Ectodermal cell (in vitro differentiated cells): ENCODE results near the gene CCDC81.

Source experiments
- H3K27ac ChIP-seq: 2 replicates; pipeline ENCODE4 v1.7.0; 2013; ENCODE audit warnings: mild to moderate bottlenecking, low read depth, low read length; ENCODE audit not compliant: insufficient read depth, poor library complexity, severe bottlenecking
- H3K27me3 ChIP-seq: 2 replicates; pipeline ENCODE4 v1.7.0; 2013; ENCODE audit warnings: mild to moderate bottlenecking, low read length; ENCODE audit not compliant: insufficient read depth, control insufficient read depth, poor library complexity, severe bottlenecking
- H3K36me3 ChIP-seq: one replicate; pipeline ENCODE4 v1.7.0; 2013; ENCODE audit warnings: low read length; ENCODE audit not compliant: control insufficient read depth, insufficient read depth
- H3K4me1 ChIP-seq: one replicate; pipeline ENCODE4 v1.7.0; 2013; ENCODE audit warnings: low read length; ENCODE audit not compliant: control insufficient read depth, insufficient read depth
- H3K4me3 ChIP-seq: 2 replicates; pipeline ENCODE4 v1.7.0; 2013; ENCODE audit warnings: low read depth, low read length, control low read depth; ENCODE audit not compliant: insufficient read depth
- H3K9me3 ChIP-seq: 2 replicates; pipeline ENCODE4 v1.7.0; 2013; ENCODE audit warnings: mild to moderate bottlenecking, low read length, moderate library complexity; ENCODE audit not compliant: control insufficient read depth
- WGBS, 2 experiments: methylation state at CpG; one replicate each; pipeline ENCODE4 v1.1.7; 2013; ENCODE audit warnings: missing lambda C conversion rate in 2 of 2; 5-methylcytosine and 5-hydroxymethylcytosine counted together

Gene CCDC81

DNA sequence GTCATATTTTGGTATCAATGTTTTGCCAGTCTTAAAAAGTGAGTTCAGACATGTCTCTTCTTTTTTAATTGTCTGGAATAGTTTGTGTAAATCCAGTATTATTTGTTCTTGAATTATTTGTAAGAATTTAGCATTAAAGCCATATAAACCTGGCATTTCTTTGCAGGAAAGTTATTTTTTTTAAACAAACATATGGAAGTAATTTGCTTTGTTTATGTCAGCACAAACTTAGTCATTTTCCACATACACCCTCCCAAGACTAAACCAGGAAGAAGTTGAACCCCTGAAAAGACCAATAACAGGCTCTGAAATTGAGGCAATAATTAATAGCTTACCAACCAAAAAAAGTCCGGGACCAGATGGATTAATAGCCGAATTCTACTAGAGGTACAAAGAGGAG lies 9.1 kb upstream of the CCDC81 start:
- H3K27ac ChIP-seq: no peak overlapping the region
- H3K4me1 ChIP-seq: no peaks in the 10 kb centered on the region
- no peak overlapping the region for H3K4me3 ChIP-seq
- no peaks in the 10 kb centered on the region for H3K9me3 ChIP-seq
- 75 to 100% methylated on average over 2 of the region's 2 CpGs for WGBS, 2 experiments
- no peaks in the 10 kb centered on the region for H3K36me3 ChIP-seq
- H3K27me3 ChIP-seq: no peaks in the 10 kb centered on the region

DNA sequence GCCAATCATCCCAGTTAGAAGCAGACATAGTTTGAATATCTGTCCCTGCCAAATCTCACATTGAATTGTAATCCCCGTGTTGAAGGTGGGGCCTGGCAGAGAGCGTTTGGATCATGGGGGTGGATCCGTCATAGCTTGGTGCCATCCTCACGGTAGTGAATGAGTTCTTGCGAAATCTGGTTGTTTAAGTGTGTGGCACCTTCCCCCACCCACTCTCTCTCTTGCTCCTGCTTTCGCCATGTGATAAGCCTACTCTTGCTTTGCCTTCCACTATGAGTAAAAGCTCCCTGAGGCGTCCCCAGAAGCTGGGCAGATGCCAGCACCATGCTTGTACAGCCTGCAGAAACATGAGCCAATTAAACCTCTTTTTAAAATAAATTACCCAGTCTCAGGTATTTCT lies 5.0 kb upstream of the CCDC81 start:
- H3K9me3 ChIP-seq: no peaks in the 10 kb centered on the region
- no peaks in the 10 kb centered on the region for H3K4me1 ChIP-seq
- H3K27me3 ChIP-seq: no peaks in the 10 kb centered on the region
- no peak overlapping the region for H3K4me3 ChIP-seq
- H3K27ac ChIP-seq: no peak overlapping the region
- H3K36me3 ChIP-seq: no peaks in the 10 kb centered on the region
- 92 to 96% methylated on average over 7 of the region's 7 CpGs for WGBS, 2 experiments

DNA sequence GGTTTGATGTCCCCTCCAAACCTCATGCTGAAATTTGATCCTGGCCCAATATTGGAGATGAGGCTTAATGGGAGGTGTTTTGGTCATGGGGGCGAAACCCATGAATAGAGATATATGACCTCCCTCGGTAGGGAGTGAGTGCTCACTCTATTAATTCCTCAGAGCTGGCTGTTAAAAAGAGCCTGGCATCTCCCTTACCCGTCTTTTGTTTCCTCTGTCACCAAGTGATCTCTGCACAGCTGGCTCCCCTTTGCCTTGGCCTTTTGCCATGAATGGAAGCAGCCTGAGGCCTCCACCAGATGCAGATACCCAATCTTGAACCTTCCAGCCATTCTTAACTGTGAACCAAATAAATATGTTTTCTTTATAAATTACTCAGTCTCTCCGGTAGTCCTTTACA lies 4.5 kb upstream of the CCDC81 start:
- no peaks in the 10 kb centered on the region for H3K4me1 ChIP-seq
- no peak overlapping the region for H3K4me3 ChIP-seq
- no peaks in the 10 kb centered on the region for H3K36me3 ChIP-seq
- no peaks in the 10 kb centered on the region for H3K27me3 ChIP-seq
- 76 to 82% methylated on average over 3 to 4 of the region's 4 CpGs for WGBS, 2 experiments
- H3K9me3 ChIP-seq: no peaks in the 10 kb centered on the region
- no peak overlapping the region for H3K27ac ChIP-seq

DNA sequence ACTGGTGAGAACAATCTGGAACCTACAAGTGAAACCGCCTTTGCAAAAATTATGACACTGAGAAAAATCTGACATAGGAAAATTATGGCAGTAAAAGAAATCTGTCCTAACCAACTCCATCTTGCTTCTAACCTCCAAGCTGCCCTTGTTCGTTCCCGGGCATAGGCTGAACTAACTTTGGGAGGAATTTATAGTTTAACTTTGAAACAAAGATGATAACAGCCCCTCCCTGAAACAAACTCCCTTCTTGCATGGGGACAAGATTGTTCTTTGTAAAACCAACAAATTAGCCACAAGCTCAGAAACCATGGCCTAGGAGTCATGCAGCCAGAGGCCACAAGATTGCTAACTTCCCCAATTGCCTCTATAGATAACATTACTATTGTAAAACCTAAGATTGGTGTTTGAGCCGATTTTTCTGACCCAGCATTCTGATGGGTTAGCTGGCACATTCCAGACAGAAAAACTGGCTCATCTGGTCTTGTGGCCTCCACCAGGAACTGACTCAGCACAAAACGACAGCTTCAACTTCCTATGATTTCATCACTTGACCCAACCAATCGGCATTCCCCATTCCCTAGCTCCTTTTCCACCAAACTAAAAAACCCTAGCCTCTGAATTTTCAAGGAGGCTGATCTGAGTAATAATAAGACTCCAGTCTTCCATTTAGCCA lies 3.6 kb upstream of the CCDC81 start:
- H3K9me3 ChIP-seq: no peaks in the 10 kb centered on the region
- no peak overlapping the region for H3K4me3 ChIP-seq
- H3K27ac ChIP-seq: no peak overlapping the region
- no peaks in the 10 kb centered on the region for H3K27me3 ChIP-seq
- no peaks in the 10 kb centered on the region for H3K4me1 ChIP-seq
- 93 to 94% methylated on average over 6 of the region's 6 CpGs for WGBS, 2 experiments
- H3K36me3 ChIP-seq: no peaks in the 10 kb centered on the region

DNA sequence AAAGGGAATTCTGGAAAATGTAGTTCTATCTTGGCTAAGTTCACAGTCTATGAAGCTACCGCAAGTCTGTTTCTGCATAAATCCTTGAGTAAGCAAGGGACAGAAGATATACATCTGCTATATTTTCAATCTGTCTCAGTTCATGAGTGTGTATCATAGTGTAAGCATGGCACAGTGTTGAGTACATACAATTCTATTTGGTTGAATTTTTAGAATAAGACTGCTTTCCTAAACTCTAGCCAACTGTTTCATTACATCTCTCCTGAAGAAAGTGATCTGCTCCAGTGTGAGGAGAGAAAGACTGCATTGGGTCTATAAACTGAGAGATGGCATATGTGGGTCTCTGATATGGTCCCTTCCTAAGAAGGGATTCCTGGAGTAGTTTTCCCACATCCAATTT lies 2.6 kb upstream of the CCDC81 start:
- 100% methylated on average over 1 of the region's 1 CpG for WGBS, 2 experiments
- Histone ChIP-seq H3K4me1 (no peaks in the 10 kb centered on the region), H3K4me3 (no peak overlapping the region), H3K36me3 (no peaks in the 10 kb centered on the region), H3K27me3 (no peaks in the 10 kb centered on the region), H3K9me3 (no peaks in the 10 kb centered on the region), H3K27ac (no peak overlapping the region)

DNA sequence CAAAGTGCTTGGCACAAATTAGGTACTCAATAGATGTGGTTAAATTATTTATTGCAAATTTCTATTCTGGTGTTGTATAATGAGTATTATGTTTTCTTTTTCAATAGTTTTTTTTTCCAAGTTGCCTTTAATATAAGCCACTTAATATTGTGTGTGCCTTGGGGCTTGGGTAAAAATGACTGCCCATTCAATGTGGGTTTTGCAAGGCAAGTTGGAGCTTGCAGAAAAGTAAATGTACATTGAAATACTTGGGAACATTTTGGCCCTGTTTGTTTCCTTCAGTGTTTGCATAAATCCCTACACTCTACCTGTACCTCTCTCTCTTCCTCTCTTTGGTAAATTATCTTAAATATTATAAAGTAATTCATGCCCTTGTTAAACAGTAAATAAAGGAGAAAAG lies 2.1 kb upstream of the CCDC81 start:
- Histone ChIP-seq H3K27me3 (no peaks in the 10 kb centered on the region), H3K9me3 (no peaks in the 10 kb centered on the region), H3K36me3 (no peaks in the 10 kb centered on the region), H3K27ac (no peak overlapping the region), H3K4me1 (no peaks in the 10 kb centered on the region), H3K4me3 (no peak overlapping the region)

DNA sequence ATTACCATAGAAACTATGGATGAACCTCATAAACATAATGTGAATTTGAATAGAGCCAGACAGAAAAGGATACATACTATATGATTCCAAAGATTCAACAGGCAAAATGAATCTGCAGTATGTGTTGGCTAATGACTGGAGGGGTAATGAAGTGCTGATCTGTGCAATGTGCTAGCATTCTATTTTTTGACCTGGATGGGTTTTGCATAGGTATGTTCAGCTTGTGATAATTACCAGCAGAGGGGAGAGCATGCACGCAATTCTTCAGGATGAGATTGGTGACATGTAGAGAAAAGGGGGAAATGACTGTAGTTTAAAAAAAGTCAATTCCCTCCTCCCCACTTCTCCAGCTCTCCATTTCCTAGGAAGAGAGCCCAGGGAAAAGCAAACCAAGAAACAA lies 618 bp upstream of the CCDC81 start:
- Histone ChIP-seq H3K4me1 (no peaks in the 10 kb centered on the region), H3K4me3 (peak overlapping the region; percentile 1), H3K27ac (peak overlapping the region; percentile 67), H3K27me3 (no peaks in the 10 kb centered on the region), H3K9me3 (no peaks in the 10 kb centered on the region), H3K36me3 (no peaks in the 10 kb centered on the region)
- 75% methylated on average over 1 of the region's 1 CpG; no CpG with 5 or more reads in 1 of the 2 experiments for WGBS, 2 experiments

DNA sequence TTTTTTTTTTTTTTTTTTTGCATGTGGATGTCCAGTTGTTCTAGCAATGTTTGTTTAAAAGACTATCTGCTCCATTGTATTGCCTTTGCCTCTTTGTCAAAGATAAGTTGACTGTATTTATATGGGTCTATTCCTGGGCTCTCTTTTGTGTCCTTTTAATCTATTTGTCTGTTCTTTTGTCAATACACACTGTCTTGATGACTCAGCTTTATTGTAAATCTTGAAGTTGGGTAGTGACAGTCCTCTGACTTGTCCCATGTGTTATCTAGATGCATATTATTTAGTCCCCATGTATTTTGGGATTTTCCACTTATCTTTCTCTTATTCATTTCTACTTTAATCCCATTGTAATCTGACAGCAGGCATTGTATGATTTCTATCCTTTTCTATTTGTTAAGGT lies 3.3 kb downstream of the CCDC81 start:
- no peaks in the 10 kb centered on the region for H3K4me1 ChIP-seq
- no peaks in the 10 kb centered on the region for H3K9me3 ChIP-seq
- no peaks in the 10 kb centered on the region for H3K27me3 ChIP-seq
- H3K4me3 ChIP-seq: no peak overlapping the region
- H3K36me3 ChIP-seq: no peaks in the 10 kb centered on the region
- H3K27ac ChIP-seq: no peak overlapping the region

DNA sequence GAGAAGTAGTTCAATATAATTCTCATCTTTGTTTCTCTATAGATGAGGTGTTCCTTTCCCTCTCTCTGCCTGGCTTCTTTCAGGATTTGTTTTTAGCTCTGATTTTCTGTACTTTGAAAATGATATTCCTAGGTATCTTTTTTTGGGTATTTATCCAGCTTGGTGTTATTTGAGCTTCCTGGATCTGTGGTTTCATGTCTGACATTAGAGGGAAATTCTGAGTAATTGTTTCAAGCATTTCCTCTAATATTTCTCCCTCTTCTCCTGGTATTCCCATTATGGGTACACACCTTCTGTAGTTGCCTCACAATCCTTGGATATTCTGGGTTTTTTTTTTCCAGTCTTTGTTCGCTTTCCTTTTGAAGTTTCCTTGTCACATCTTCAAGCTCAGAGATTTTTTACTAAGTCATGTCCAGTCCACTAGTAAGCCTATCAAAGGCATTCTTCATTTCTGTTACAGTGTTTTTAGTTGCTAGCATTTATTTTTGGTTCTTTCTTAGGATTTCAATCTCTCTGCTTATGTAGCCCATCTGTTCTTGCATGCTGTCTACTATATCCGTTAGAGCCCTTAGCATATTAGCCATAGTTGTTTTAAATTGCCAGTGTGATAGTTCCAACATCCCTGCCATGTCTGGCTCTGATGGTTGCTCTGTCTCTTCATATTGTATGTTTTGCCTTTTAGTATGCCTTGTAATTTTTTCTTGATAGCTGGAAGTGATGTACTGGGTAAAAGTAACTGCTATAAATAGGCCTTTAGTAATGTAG lies 5.8 kb downstream of the CCDC81 start:
- Histone ChIP-seq H3K4me3 (no peak overlapping the region), H3K27me3 (no peaks in the 10 kb centered on the region), H3K27ac (no peak overlapping the region), H3K4me1 (no peaks in the 10 kb centered on the region), H3K36me3 (no peaks in the 10 kb centered on the region), H3K9me3 (no peaks in the 10 kb centered on the region)
- 95 to 100% methylated on average over 2 of the region's 2 CpGs for WGBS, 2 experiments

DNA sequence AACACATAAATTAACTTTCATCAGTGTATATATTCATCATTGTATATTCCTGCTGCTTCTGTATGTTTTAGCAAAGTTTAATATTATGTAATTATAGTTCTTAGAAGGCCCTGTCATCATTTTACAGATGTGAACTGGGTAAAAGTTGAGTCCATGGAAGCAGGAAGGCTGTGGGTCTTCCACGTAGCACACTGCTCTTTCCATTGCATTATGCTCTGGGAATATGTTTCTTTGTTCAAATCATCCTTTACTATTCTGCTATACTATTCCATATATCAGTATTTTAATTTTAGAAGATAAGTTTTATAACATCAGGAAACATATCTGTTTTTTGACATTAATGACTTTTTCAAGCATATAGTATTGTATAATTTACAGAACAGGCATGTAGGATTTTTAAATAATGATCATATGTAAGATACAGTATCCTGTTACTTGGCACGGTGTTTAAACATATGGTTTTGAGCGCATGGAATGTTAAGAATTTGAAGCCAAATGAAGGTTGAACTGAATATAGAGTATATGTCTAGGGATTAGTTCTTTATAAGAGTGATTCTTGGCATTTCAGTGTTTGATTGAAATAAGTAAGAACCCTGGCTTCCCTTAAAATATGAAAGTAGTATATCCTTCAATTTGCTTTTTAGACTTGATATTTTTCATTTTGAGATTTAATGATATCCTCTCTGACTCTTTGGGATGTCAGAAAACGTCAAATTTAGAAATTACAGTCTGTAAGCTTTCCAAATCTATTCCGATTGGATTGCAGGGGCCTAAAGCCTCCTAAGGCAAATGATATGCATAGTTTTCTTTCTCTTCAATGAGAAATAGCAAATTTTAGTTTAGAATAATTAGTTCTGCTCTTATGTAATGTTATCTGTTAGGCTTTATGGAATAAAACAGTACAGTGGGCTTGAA lies 8.6 kb downstream of the CCDC81 start:
- no peak overlapping the region for H3K27ac ChIP-seq
- H3K27me3 ChIP-seq: no peaks in the 10 kb centered on the region
- H3K4me3 ChIP-seq: no peak overlapping the region
- no peaks in the 10 kb centered on the region for H3K9me3 ChIP-seq
- no peaks in the 10 kb centered on the region for H3K36me3 ChIP-seq
- H3K4me1 ChIP-seq: no peaks in the 10 kb centered on the region
- 89 to 90% methylated on average over 5 of the region's 5 CpGs for WGBS, 2 experiments
